Measurements from ENCODE around the gene GNPTG.
A peak's percentile ranks its signal among the peaks of the same experiment; 100 is the strongest.

GNPTG gene

DNA sequence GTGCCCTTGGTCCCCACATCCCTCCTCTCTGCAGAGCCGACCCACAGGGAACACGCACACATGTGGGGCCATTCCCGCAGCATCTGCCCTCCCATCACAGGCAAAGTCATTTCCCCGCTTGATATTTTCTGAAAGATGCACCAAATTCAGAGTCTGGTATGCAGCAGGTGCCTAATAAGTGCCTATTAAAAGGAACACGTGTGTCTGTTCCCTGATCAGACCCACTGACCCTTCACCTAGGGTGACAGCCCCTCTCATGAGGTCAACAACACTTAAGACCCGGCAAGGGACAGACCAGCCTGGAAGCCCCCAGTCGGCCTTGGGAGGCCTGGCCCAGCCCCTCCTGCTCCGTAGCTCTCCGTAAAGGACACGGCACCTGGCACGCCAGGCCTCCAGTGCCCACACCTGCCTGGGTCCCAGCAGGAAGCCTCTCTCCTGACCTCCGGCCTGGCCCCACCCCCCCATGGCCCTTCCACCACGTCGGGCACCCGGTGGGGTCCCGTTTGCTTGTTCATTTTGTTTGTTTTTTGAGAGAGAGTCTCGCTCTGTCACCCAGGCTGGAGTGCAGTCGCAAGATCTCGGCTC lies 42.7 kb downstream of the GNPTG start:
- no peak for DNase-seq (ENCODE audit: low read depth)

- no peak for DNase-seq (ENCODE audit: low read depth)
These were observed 43.8 kb downstream of the GNPTG start for GRCh38 chr16:1395444-1396031.

- DNase-seq (ENCODE audit: low read depth) = no peak
These were observed 46.0 kb downstream of the GNPTG start for GRCh38 chr16:1397779-1398178.

GRCh38 chr16:1398351-1398750 lies 46.6 kb downstream of the GNPTG start:
- no peak for DNase-seq (ENCODE audit: low read depth)

DNA sequence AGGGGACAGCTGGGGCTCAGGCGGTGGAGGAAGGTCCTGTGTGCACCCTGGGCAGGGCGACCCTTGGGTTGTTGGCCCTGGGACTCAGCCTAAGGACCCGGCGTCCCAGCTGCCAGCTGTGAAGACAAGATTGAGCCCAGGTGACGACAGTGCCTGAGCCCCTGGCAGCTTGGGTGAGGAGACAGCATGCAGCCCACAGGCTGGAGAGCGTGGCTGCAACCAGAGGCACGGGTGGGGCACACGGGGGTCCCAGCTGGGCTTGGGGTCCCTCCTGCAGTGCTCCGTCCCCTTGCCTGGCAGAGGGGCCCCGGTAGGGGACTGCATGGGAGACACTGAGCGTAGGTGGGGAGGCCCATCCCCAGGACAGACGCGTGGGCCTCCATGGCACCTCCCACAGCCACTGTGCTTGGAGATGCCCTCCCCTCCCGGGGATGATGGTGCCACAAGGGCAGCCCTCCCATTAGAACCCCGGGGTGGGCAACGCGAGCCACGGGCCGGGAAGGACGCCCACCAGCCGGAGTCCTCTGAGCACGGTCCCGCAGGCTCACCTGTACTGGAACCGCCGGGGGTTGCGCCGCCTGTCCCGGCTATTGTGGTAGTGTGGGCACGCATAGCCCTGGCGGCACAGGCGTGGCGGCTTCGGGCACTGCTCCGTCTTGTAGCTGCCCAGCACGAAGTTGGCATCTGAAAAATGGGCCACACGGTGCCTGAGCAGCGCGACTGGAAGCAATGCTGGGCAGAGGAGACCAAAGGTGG lies 47.3 kb downstream of the GNPTG start:
- no peak for DNase-seq (ENCODE audit: low read depth)

DNA sequence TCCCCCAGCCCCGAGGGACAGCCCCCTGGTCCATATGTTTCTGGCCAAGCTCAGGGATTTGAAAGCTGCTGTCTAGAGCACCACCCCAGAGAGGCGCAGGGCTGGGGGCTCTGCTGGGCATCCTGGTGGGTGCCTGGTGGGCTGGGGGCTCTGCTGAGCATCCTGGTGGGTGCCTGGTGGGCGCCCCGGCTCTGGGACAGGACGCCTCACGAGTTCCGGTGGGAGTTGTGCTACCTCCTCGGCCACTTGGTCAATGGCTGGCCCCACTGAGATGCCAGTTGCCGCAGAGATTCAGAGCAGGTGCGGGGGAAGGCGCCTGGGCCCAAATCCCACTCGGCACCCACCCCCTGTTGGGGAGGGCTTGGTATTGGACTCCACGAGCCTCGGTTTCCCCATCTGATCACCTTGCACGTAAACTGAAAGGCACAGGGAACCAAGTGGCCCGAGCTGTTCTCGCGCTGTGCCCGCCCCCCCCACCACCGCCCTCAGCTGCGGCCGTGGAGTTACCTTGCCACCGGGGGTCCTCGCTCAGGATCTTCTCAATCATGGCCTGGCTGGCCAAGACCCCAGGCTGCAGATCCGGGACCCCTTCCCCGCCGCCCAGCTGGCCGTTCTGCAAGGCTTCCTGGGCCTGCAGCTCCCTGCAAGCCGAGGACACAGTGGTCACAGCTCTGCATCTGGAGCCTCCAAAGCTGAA lies 49.5 kb downstream of the GNPTG start:
- no peak for DNase-seq (ENCODE audit: low read depth)

- no peak for DNase-seq (ENCODE audit: low read depth)
These were observed 50.0 kb downstream of the GNPTG start for GRCh38 chr16:1401758-1402154.

DNA sequence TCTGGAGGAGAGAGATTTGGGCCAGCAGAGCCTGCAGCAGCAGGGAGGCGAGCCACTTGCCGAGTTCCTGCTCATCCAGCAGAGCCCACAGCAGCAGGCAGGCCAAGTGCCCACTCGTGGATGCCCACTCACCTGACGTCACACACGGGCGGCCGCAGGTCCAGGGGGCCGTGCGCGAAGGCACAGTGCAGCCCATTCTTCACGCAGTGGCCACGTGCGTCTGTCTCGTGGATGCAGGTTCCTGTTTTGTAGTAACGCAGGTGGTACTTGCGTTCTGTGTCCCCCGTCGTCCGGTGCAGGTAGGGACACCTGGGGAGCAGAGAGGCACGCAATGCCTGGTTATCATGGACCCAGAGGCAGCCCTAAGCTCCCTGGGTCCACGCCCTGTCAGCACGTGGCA lies 51.3 kb downstream of the GNPTG start:
- DNase-seq (ENCODE audit: low read depth) = no peak

DNA sequence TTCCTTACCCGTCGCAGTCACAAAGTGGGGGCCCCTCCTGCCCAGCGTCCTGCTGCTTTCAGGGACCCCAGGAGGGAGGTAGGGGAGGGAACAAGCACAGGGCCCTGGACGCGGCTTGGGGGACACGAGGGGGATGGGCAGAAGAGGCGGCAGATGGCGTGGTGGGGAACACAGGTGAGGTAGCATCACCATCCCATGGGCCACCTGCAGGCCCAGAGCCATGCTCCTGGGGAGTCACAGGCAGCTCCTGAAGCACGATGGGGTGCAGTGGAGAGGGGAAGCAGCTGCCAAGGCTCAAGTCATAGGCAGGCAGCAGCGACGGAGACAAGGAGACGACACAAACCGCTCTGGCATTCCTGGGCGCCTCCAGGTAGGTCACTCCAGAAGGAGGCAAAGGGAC lies 52.0 kb downstream of the GNPTG start:
- no peak for DNase-seq (ENCODE audit: low read depth)

DNA sequence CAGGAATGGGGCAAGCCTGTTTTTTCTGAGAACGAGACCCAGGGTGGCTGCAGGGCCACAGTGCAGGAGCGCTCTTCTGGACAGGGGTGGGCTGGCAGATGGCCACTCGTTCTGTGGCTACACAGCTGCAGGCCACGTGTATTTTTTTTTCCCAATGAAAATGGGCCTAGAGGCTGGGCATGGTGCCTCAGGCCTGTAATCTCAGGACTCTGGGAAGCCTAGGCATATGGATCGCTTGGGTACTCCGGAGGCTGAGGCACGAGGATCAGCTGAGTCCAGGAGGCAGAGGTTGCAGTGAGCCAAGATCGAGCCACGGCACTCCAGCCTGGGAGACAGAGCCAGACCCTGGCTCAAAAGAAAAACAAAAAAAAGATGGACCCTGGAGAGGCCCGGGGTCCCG lies 56.0 kb downstream of the GNPTG start:
- no peak for DNase-seq (ENCODE audit: low read depth)

DNA sequence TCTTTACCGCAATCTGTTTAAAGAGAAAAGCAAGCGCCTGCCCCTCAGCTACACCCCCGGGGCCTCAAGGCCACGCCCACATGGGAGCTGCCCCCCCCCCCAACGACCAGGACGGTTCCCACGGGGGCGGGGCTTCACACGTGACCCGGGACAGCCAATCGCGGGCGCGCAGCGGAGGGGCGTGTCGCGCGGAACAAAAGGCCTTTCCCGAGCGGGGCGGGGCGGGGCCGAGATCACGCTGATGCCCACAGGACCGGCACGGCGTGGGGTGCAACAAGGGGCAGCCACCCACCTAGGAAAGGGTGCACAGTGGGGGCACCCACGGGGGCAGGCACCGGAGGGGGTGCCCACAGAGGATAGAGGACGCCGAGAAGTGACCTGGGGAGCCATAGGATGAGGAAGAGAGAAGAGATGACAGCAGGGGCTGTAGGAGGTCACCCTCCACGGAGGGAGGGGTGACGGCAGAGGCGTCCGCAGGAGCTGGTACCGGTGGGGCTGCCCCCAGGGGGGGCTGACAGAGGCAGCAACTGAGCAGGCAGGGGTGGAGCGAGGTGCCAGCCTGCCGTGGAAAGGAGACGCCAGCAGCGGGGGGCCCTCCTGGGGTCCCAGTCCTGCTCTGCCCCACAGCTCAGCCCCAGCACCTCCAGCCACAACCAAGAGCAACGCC lies 56.6 kb downstream of the GNPTG start:
- DNase-seq (ENCODE audit: low read depth) = peak; percentile 48

DNA sequence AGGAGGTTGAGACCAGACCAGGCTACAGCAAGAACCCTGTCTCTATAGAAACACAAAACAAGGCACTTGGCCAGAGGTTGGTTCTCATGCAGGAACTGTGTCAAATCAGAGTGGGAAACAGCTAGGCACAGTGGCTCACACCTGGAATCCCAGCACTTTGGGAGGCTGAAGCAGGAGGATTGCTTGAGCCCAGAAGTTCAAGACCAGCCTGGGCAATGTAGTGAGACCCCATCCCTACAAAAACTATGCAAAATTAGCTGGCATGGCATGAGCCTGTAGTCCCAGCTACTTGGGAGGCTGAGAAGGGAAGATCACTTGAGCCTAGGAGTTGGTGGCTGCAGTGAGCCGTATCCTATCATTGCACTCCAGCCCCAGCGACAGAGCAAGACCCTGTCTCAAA lies 61.1 kb downstream of the GNPTG start:
- DNase-seq (ENCODE audit: low read depth) = no peak

Data from HS-27A (cell line).